HepG2 (cell line): ENCODE data around the gene CASR. TPM values are rescaled to one million over a fixed set of nuclear protein-coding genes. Genes with fewer than 3 reads are reported as not detected.

ENCODE experiments used
- ATAC-seq: fragments of 200-7000 bp; cut with Tn5 transposase; 3 replicates; pipeline ENCODE4 v1.9.1; 2020; ENCODE audit warnings: mild to moderate bottlenecking, moderate library complexity
- BruUV-seq: library from RNA; stranded (reverse); fragments of 400-500 nt; replicated peaks from 2 replicates; lab custom pipeline; 2021; lab: Mats Ljungman, UMichigan
- CTCF ChIA-PET: fragments of 300-600 bp; formaldehyde crosslinking; extraction: SDS; loops from one replicate; lab custom pipeline; 2021; ENCODE audit warnings: low total read pairs, inconsistent platforms, low intra/inter-chr PET ratio; lab: Yijun Ruan, JAX
- POLR2A ChIA-PET: fragments of 350-600 bp; sonication (Branson Sonifier 250); formaldehyde crosslinking; loops from one replicate; lab custom pipeline; 2020; ENCODE audit warnings: antibody characterized with exemption, inconsistent platforms; lab: Yijun Ruan, JAX
- DNase-seq: peaks from one replicate; pipeline ENCODE4 v3.0.0-alpha.2; 2015; ENCODE audit warnings: low spot score
- FAIRE-seq: peaks from 3 replicates; lab custom pipeline; 2011; peaks lifted over from hg19 to GRCh38; lab: Jason Lieb, UNC
- H2AFZ ChIP-seq: one replicate; pipeline ENCODE4 v1.6.1; 2011; ENCODE audit warnings: low read length, inconsistent platforms
- H3K27ac ChIP-seq: fragments of 300-600 bp; 3 replicates; pipeline ENCODE4 v1.8.0; 2011; ENCODE audit warnings: mixed run types, mild to moderate bottlenecking, mixed read lengths, low read length, inconsistent platforms; ENCODE audit not compliant: insufficient read depth; ENCODE audit errors: extremely low read length
- H3K27me3 ChIP-seq, 2 experiments: fragments of 200-600 bp in 1 of 2; 2 replicates in 1 of 2; 3 replicates in 1 of 2; pipeline versions ENCODE4 v1.6.0 to v1.8.0; 2011; ENCODE audit warnings: low read length in 2 of 2, mild to moderate bottlenecking in 2 of 2, moderate library complexity in 2 of 2, inconsistent platforms in 1 of 2; ENCODE audit not compliant: insufficient read depth in 2 of 2, control insufficient read depth in 1 of 2
- H3K36me3 ChIP-seq, 2 experiments: fragments of 200-600 bp in 1 of 2; replicated peaks in 1 of 2; 2 replicates in 1 of 2; 3 replicates in 1 of 2; pipeline versions ENCODE4 v1.5.1 to v1.8.0; 2011; ENCODE audit warnings: low read length in 2 of 2, inconsistent platforms in 1 of 2; ENCODE audit not compliant: insufficient read depth in 2 of 2, control insufficient read depth in 1 of 2
- H3K4me1 ChIP-seq: 2 replicates; pipeline ENCODE4 v1.5.1; 2012; ENCODE audit warnings: low read length, inconsistent platforms; ENCODE audit not compliant: insufficient read depth
- H3K4me2 ChIP-seq: 2 replicates; pipeline ENCODE4 v1.6.0; 2011; ENCODE audit warnings: low read depth, low read length, inconsistent platforms
- H3K4me3 ChIP-seq, 3 experiments: fragments of 200-600 bp in 1 of 3; sonication (generic), shearing (Covaris generic) in 1 of 3; replicated peaks in 1 of 3; 2 replicates each; pipeline ENCODE4 v1.5.1; 2011 to 2016; ENCODE audit warnings: low read length in 3 of 3, inconsistent platforms in 2 of 3, low read depth in 2 of 3, mild to moderate bottlenecking in 2 of 3, control low read depth in 1 of 3, mixed read lengths in 1 of 3; ENCODE audit not compliant: insufficient read depth in 1 of 3
- H3K79me2 ChIP-seq: one replicate; pipeline ENCODE4 v1.6.1; 2011; ENCODE audit warnings: low read length, inconsistent platforms; ENCODE audit not compliant: insufficient read depth
- H3K9ac ChIP-seq: 2 replicates; pipeline ENCODE4 v1.6.0; 2011; ENCODE audit warnings: mild to moderate bottlenecking, low read depth, low read length, inconsistent platforms; ENCODE audit not compliant: insufficient read depth
- H3K9me3 ChIP-seq: 2 replicates; pipeline ENCODE4 v1.5.1; 2012; ENCODE audit warnings: mild to moderate bottlenecking, low read length
- H4K20me1 ChIP-seq: 2 replicates; pipeline ENCODE4 v1.6.0; 2011; ENCODE audit warnings: inconsistent platforms, mild to moderate bottlenecking, low read length, moderate library complexity; ENCODE audit not compliant: insufficient read depth
- ARID3A ChIP-seq: IDR thresholded peaks from 2 replicates; pipeline ENCODE4 v1.6.1; 2012; ENCODE audit warnings: low read depth, low read length, improper control_type of control experiment
- CTCF ChIP-seq: sonication (generic); formaldehyde crosslinking; IDR thresholded peaks from 2 replicates; pipeline ENCODE4 v1.5.0; 2020; ENCODE audit warnings: mild to moderate bottlenecking, missing genetic modification reagents, moderate library complexity
- ELK4 ChIP-seq: sonication (generic); formaldehyde crosslinking; IDR thresholded peaks from 2 replicates; pipeline ENCODE4 v1.9.0; 2021; ENCODE audit warnings: missing genetic modification reagents, borderline replicate concordance
- RXRB ChIP-seq: IDR thresholded peaks from 2 replicates; pipeline ENCODE4 v1.6.1; 2016; ENCODE audit warnings: borderline replicate concordance, missing genetic modification reagents, missing compliant biosample characterization
- SMC3 ChIP-seq: IDR thresholded peaks from 2 replicates; pipeline ENCODE4 v1.6.1; 2011; ENCODE audit warnings: low read length, improper control_type of control experiment
- SP140L ChIP-seq: sonication (generic); formaldehyde crosslinking; IDR thresholded peaks from 2 replicates; pipeline ENCODE4 v1.4.0; 2020; ENCODE audit warnings: missing genetic modification reagents, borderline replicate concordance
- STAG1 ChIP-seq: sonication (generic); formaldehyde crosslinking; IDR thresholded peaks from 2 replicates; pipeline ENCODE4 v1.4.0; 2020; ENCODE audit warnings: missing genetic modification reagents
- TEF ChIP-seq: sonication (generic); formaldehyde crosslinking; IDR thresholded peaks from 2 replicates; pipeline ENCODE4 v1.5.0; 2020; ENCODE audit warnings: missing genetic modification reagents
- ZKSCAN1 ChIP-seq: fragments of 150-350 bp; IDR thresholded peaks from 2 replicates; pipeline ENCODE4 v1.6.1; 2014; ENCODE audit warnings: low read length
- ZNF468 ChIP-seq: sonication (generic); formaldehyde crosslinking; IDR thresholded peaks from 2 replicates; pipeline ENCODE4 v1.8.0; 2022; ENCODE audit warnings: mild to moderate bottlenecking, moderate library complexity, missing genetic modification reagents
- ZNF530 ChIP-seq: sonication (generic); formaldehyde crosslinking; IDR thresholded peaks from 2 replicates; pipeline ENCODE4 v1.5.0; 2020; ENCODE audit warnings: low read depth, mild to moderate bottlenecking, missing genetic modification reagents
- ZNF556 ChIP-seq: sonication (generic); formaldehyde crosslinking; IDR thresholded peaks from 2 replicates; pipeline ENCODE4 v1.4.0; 2020; ENCODE audit warnings: mild to moderate bottlenecking, missing genetic modification reagents, borderline replicate concordance
- WGBS: methylation state at CpG from one replicate; pipeline ENCODE4 v1.1.6; 2017; ENCODE audit warnings: low lambda C conversion rate; 5-methylcytosine and 5-hydroxymethylcytosine counted together
- in situ Hi-C: cut with HindIII; loops from 2 replicates; pipeline ENCODE4 v1.10.0; 2017; ENCODE audit warnings: low pct_unique_long_range_greater_than_20kb; ENCODE audit not compliant: extremely low pct_ligation_motif_present
- intact Hi-C: fragments of 100-400 bp; cut with micrococcal nuclease; formaldehyde crosslinking; loops from one replicate; pipeline ENCODE4 v1.10.0; 2022; ENCODE audit not compliant: unreplicated experiment
- polyA plus RNA-seq, 8 experiments: library from polyadenylated mRNA; depleted of rRNA in 3 of 8; stranded (reverse) in 7 of 8; unstranded in 1 of 8; fragments of >200 nt; fragmentation: Illumina TruSeq in 4 of 8; extraction: Trizol in 4 of 8; gene quantifications; 2 replicates each; pipeline versions ENCODE4 v1.2.1 to v1.2.3, GENCODE V29; 2011 to 2016; ENCODE audit warnings: low read depth in 4 of 8, missing spikeins in 1 of 8, mixed read lengths in 1 of 8; ENCODE audit not compliant: insufficient read depth in 1 of 8
- total RNA-seq, 5 experiments: library from RNA; depleted of rRNA; stranded (reverse); fragments of >200 nt; fragmentation: Illumina TruSeq; extraction: Trizol; gene quantifications; 2 replicates each; pipeline ENCODE4 v1.2.3, GENCODE V29; 2016; ENCODE audit warnings: low read depth in 1 of 5

The CASR gene
- total and polyA plus RNA-seq, 2 of the 13 experiments (the other 11 are each of a cell fraction or from before 2014, with no cell fraction given), result not detected

- TF ChIP-seq ZKSCAN1 (no peak), ELK4 (CRISPR knock-in tag) (no peak), ZNF468 (CRISPR knock-in tag) (no peak)
These were observed 115.7 kb downstream of the CASR start (continued) for GRCh38 chr3:122299215-122299614.

GRCh38 chr3:122299872-122300460 is 116.5 kb downstream of the CASR start:
- Histone ChIP-seq H3K36me3 (no peaks in the 10 kb centered on the region), H3K79me2 (no peaks in the 10 kb centered on the region), H3K9ac (no peak overlapping the region), H3K4me2 (no peak overlapping the region), H4K20me1 (no peaks in the 10 kb centered on the region), H3K4me1 (peaks cover 6% of the 10 kb centered on the region), H3K27me3 (no peaks in the 10 kb centered on the region), H3K27ac (no peak overlapping the region), H3K9me3 (0 out of 2 replicates have a peak, but pooled peaks cover 4% of the 10 kb centered on the region), H2AFZ (no peak overlapping the region), H3K4me3 (no peak overlapping the region)
- ChIA-PET CTCF (interaction anchor here (1.0 to 1.7 kb wide), 2 partner anchors 199 to 754 kb away, joined by 4 to 7 read pairs; partner anchors contain the start of gene POLQ), POLR2A (no interaction called here)
- intact Hi-C loops, result loop anchor here (1.0 to 10.0 kb wide), 3 partner anchors 199 to 754 kb away; no protein-coding TSS in a partner anchor
- DNase-seq (peak; percentile 33), ATAC-seq (peak; percentile 31; the same call in 1 of the 3 replicates), FAIRE-seq (no peak)
- WGBS, result 56% methylated on average over 12 of the region's 12 CpGs
- in situ Hi-C loops, result no loop called here
- BruUV-seq, result no TSS peak
- TF ChIP-seq ARID3A, result 0 out of 2 replicates have a peak, but pooled peaks have one; percentile 44
- TF ChIP-seq SP140L (CRISPR knock-in tag), result no peak
- no peak for TF ChIP-seq ZNF530
- TF ChIP-seq TEF, result no peak
- no peak for TF ChIP-seq ZNF556 (CRISPR knock-in tag)
- peak; percentile 60 for TF ChIP-seq CTCF (CRISPR knock-in tag)
- TF ChIP-seq SMC3, result peak; percentile 38
- peak; percentile 52 for TF ChIP-seq STAG1 (CRISPR knock-in tag)
- no peak for TF ChIP-seq RXRB
